K562 (cell line): ENCODE data around the gene SERPINE1. TPM values are rescaled to one million over a fixed set of nuclear protein-coding genes. Genes with fewer than 3 reads are reported as not detected.
"Not testable (repeated sequence)": the region's sequence is repeated elsewhere in the genome, so short reads cannot be mapped to it uniquely, and the experiment has no call there.

Experiments used
- ATAC-seq: fragments of 200-7000 bp; cut with Tn5 transposase; 3 replicates; pipeline ENCODE4 v1.9.1; 2020; ENCODE audit warnings: moderate library complexity
- BruUV-seq: library from RNA; stranded (reverse); fragments of 400-500 nt; replicated peaks from 2 replicates; lab custom pipeline; 2021; lab: Mats Ljungman, UMichigan
- CTCF ChIA-PET: fragments of 300-600 bp; formaldehyde crosslinking; extraction: SDS; loops from one replicate; lab custom pipeline; 2021; ENCODE audit warnings: low intra/inter-chr PET ratio; lab: Yijun Ruan, JAX
- POLR2A ChIA-PET: fragments of 300-600, 350-650 bp; sonication (Branson Sonifier 250); formaldehyde crosslinking; extraction: SDS; loops from one replicate; lab custom pipeline; 2021; ENCODE audit warnings: antibody characterized with exemption, inconsistent platforms; lab: Yijun Ruan, JAX
- DNase-seq, 4 experiments: peaks; one replicate each; pipeline versions ENCODE4 v3.0.0 to v3.0.0-alpha.2; 2011 to 2018; ENCODE audit warnings: low spot score in 3 of 4, mixed read lengths in 3 of 4; ENCODE audit errors: extremely low read depth in 1 of 4
- FAIRE-seq: peaks from 2 replicates; lab custom pipeline; 2011; peaks lifted over from hg19 to GRCh38; lab: Jason Lieb, UNC
- H2AFZ ChIP-seq: 2 replicates; pipeline ENCODE4 v1.6.0; 2011; ENCODE audit warnings: low read depth, low read length, control low read depth, inconsistent platforms
- H3K27ac ChIP-seq: fragments of 200-600 bp; 3 replicates; pipeline ENCODE4 v1.8.0; 2011; ENCODE audit warnings: low read depth, mild to moderate bottlenecking, control low read depth, inconsistent platforms, low read length, moderate library complexity, mixed read lengths; ENCODE audit errors: extremely low read depth
- H3K27me3 ChIP-seq, 2 experiments: fragments of 300-600 bp in 1 of 2; 2 replicates in 1 of 2; 3 replicates in 1 of 2; pipeline versions ENCODE4 v1.6.0 to v1.8.0; 2011; ENCODE audit warnings: inconsistent platforms in 2 of 2, low read length in 2 of 2, mild to moderate bottlenecking in 1 of 2, mixed read lengths in 1 of 2, moderate library complexity in 1 of 2; ENCODE audit not compliant: control insufficient read depth in 2 of 2, insufficient read depth in 2 of 2
- H3K36me3 ChIP-seq: fragments of 300-600 bp; 3 replicates; pipeline ENCODE4 v1.8.0; 2011; ENCODE audit warnings: mild to moderate bottlenecking, low read length, inconsistent platforms; ENCODE audit not compliant: control insufficient read depth, insufficient read depth
- H3K4me1 ChIP-seq, 2 experiments: fragments of 200-600 bp in 1 of 2; replicated peaks in 1 of 2; 2 replicates in 1 of 2; 3 replicates in 1 of 2; pipeline versions ENCODE4 v1.5.1 to v1.8.0; 2011; ENCODE audit warnings: inconsistent platforms in 2 of 2, low read length in 2 of 2, mild to moderate bottlenecking in 1 of 2, mixed read lengths in 1 of 2, moderate library complexity in 1 of 2; ENCODE audit not compliant: control insufficient read depth in 2 of 2, insufficient read depth in 2 of 2
- H3K4me2 ChIP-seq: 2 replicates; pipeline ENCODE4 v1.6.1; 2011; ENCODE audit warnings: low read length, control low read depth, inconsistent platforms, mixed read lengths; ENCODE audit not compliant: insufficient read depth
- H3K4me3 ChIP-seq: fragments of 200-600 bp; sonication (generic), shearing (Covaris generic); 2 replicates; pipeline ENCODE4 v1.5.1; 2016; ENCODE audit warnings: control low read depth, inconsistent platforms
- H3K79me2 ChIP-seq: fragments of 200-600 bp; 3 replicates; pipeline ENCODE4 v1.8.0; 2011; ENCODE audit warnings: low read length, inconsistent platforms; ENCODE audit not compliant: control insufficient read depth, insufficient read depth
- H3K9ac ChIP-seq, 2 experiments: 2 replicates each; pipeline versions ENCODE4 v1.6.0 to v1.6.1; 2011; ENCODE audit warnings: low read depth in 2 of 2, low read length in 2 of 2, control low read depth in 1 of 2, inconsistent platforms in 1 of 2, mild to moderate bottlenecking in 1 of 2, mixed read lengths in 1 of 2; ENCODE audit not compliant: insufficient read depth in 1 of 2
- H3K9me1 ChIP-seq: one replicate; pipeline ENCODE4 v1.6.0; 2011; ENCODE audit warnings: inconsistent platforms, mild to moderate bottlenecking, low read length, moderate library complexity; ENCODE audit not compliant: control insufficient read depth, insufficient read depth
- H3K9me3 ChIP-seq: replicated peaks from 2 replicates; pipeline ENCODE4 v1.5.1; 2011; ENCODE audit warnings: low read depth, low read length, inconsistent platforms; ENCODE audit not compliant: control insufficient read depth, insufficient read depth
- H4K20me1 ChIP-seq: replicated peaks from 2 replicates; pipeline ENCODE4 v1.6.1; 2011; ENCODE audit warnings: low read length, inconsistent platforms, mixed read lengths; ENCODE audit not compliant: control insufficient read depth, insufficient read depth
- BCL6 ChIP-seq: fragments of 250-450 bp; sonication (Bioruptor Pico); IDR thresholded peaks from 2 replicates; pipeline ENCODE4 v1.4.0; 2020
- GATAD2B ChIP-seq: fragments of 450-650 bp; IDR thresholded peaks from 2 replicates; pipeline ENCODE4 v1.6.1; 2017; ENCODE audit warnings: mild to moderate bottlenecking, borderline replicate concordance
- JUN ChIP-seq, 2 experiments: sonication (generic) in 1 of 2; formaldehyde crosslinking in 1 of 2; IDR thresholded peaks; 2 replicates each; pipeline versions ENCODE4 v1.6.1 to v1.8.0; 2012 to 2022; ENCODE audit warnings: borderline replicate concordance in 2 of 2, mild to moderate bottlenecking in 2 of 2, improper control_type of control experiment in 1 of 2, low read depth in 1 of 2, low read length in 1 of 2, missing genetic modification reagents in 1 of 2
- NBN ChIP-seq: fragments of 450-650 bp; IDR thresholded peaks from 2 replicates; pipeline ENCODE4 v1.6.1; 2016; ENCODE audit warnings: low read depth, mild to moderate bottlenecking
- POLR2G ChIP-seq: fragments of 200-400 bp; formaldehyde crosslinking; IDR thresholded peaks from 2 replicates; pipeline ENCODE4 v1.6.1; 2017; ENCODE audit warnings: low read depth, mild to moderate bottlenecking, antibody characterized with exemption, low read length, moderate library complexity
- RBFOX2 ChIP-seq: fragments of 200-400 bp; formaldehyde crosslinking; IDR thresholded peaks from 2 replicates; pipeline ENCODE4 v1.6.1; 2017; ENCODE audit warnings: low read depth, mild to moderate bottlenecking, low read length, moderate library complexity
- ZBTB33 ChIP-seq: sonication (generic); formaldehyde crosslinking; IDR thresholded peaks from 2 replicates; pipeline ENCODE4 v1.8.1; 2023; ENCODE audit warnings: mild to moderate bottlenecking, missing genetic modification reagents
- ZFP30 ChIP-seq: fragments of 250-450 bp; sonication (Bioruptor Pico); IDR thresholded peaks from 2 replicates; pipeline ENCODE4 v1.8.0; 2022; ENCODE audit warnings: moderate library complexity, mild to moderate bottlenecking, inconsistent platforms, borderline replicate concordance
- WGBS: fragments of 100-300 bp; shearing (Covaris generic); methylation state at CpG from one replicate; pipeline ENCODE4 v1.1.6; 2016; ENCODE audit warnings: low coverage, mixed read lengths; ENCODE audit not compliant: insufficient coverage; ENCODE audit errors: missing lambda C conversion rate; 5-methylcytosine and 5-hydroxymethylcytosine counted together
- in situ Hi-C: fragments of 300-500 bp; cut with MboI; formaldehyde crosslinking; loops from 4 replicates; pipeline ENCODE4 v1.15.0; 2018; ENCODE audit warnings: inconsistent platforms, mixed read lengths
- intact Hi-C: fragments of 100-400 bp; cut with micrococcal nuclease; formaldehyde crosslinking; loops from 2 replicates; pipeline ENCODE4 v1.14.2; 2022
- polyA plus RNA-seq, 8 experiments: library from polyadenylated mRNA; depleted of rRNA in 4 of 8; stranded (reverse) in 5 of 8; unstranded in 3 of 8; fragments of >200 nt; fragmentation: Nextera tagmentation in 2 of 8; fragmentation: Illumina TruSeq in 1 of 8; extraction: Ambion mirVana in 2 of 8; extraction: Trizol in 1 of 8; gene quantifications; 2 replicates each; pipeline versions ENCODE4 v1.2.1 to v1.2.3, GENCODE V29; 2011 to 2014; ENCODE audit warnings: inconsistent platforms in 1 of 8, missing spikeins in 1 of 8
- total RNA-seq, 7 experiments: library from RNA; depleted of rRNA in 6 of 7; stranded (reverse); fragments of >200 nt in 6 of 7; fragmentation: Illumina TruSeq in 2 of 7; extraction: Trizol in 2 of 7; gene quantifications; 2 replicates each; pipeline versions ENCODE4 v1.2.1 to v1.2.3, GENCODE V29; 2011 to 2021; ENCODE audit warnings: low replicate concordance in 1 of 7

SERPINE1 gene
- total and polyA plus RNA-seq, 9 of the 15 experiments (the other 6 are each of a cell fraction or from before 2014, with no cell fraction given) = 0.22 to 4.8 (median 0.91) TPM

GRCh38 chr7:101088858-101089529 is 37.9 kb upstream of the SERPINE1 start (continued):
- TF ChIP-seq POLR2G = peak; percentile 75; the same call in 1 of the 2 replicates
- TF ChIP-seq GATAD2B = no peak
- peak; percentile 98 for TF ChIP-seq ZBTB33 (CRISPR knock-in tag)
- no peak for TF ChIP-seq JUN (IDR thresholded peaks at IDR 0.05; ENCODE audit: borderline replicate concordance, low read depth, low read length)
- no peak for TF ChIP-seq JUN (CRISPR knock-in tag; IDR thresholded peaks at IDR 0.05; ENCODE audit: borderline replicate concordance)
- no peak for TF ChIP-seq NBN
- TF ChIP-seq RBFOX2 = peak; percentile 75
- TF ChIP-seq, all 486 proteins: peak for 5

GRCh38 chr7:101089876-101090275 is 37.0 kb upstream of the SERPINE1 start:
- no peak for TF ChIP-seq ZFP30 (CRISPR knock-in tag)
- TF ChIP-seq BCL6 = no peak
- peak; percentile 42; the same call in 1 of the 2 replicates for TF ChIP-seq POLR2G
- DNase-seq (no peak), FAIRE-seq (no peak), ATAC-seq (no peak)
- no peaks in the 10 kb centered on the region for H3K9me3 ChIP-seq
- BruUV-seq = no TSS peak
- no peak overlapping the region for H3K27ac ChIP-seq
- CTCF ChIA-PET = no interaction called here
- no peak overlapping the region for H3K4me2 ChIP-seq
- no peaks in the 10 kb centered on the region for H3K9me1 ChIP-seq
- POLR2A ChIA-PET = interaction anchor here (0.5 to 1.1 kb wide), 4 partner anchors 13 to 189 kb away, joined by 3 to 4 read pairs (median 4); no protein-coding TSS in a partner anchor
- no peaks in the 10 kb centered on the region; the same call in none of the 2 replicates for H4K20me1 ChIP-seq
- no peaks in the 10 kb centered on the region for H3K27me3 ChIP-seq
- intact Hi-C loops = no loop called here
- H2AFZ ChIP-seq = no peak overlapping the region
- WGBS = 90% methylated on average over 9 of the region's 9 CpGs
- peaks cover 21% of the 10 kb centered on the region for H3K79me2 ChIP-seq
- no peak overlapping the region for H3K4me3 ChIP-seq
- H3K4me1 ChIP-seq = peaks cover 11 to 41% of the 10 kb centered on the region in 2 experiments; a peak in 4 of 5 replicates
- in situ Hi-C loops = no loop called here
- H3K36me3 ChIP-seq = peaks cover 30% of the 10 kb centered on the region; the same call in 2 of the 3 replicates
- peak overlapping the region in 1 of 2 experiments; percentile 72; a peak in 1 of 4 replicates for H3K9ac ChIP-seq

- H3K79me2 ChIP-seq, CTCF ChIA-PET, H3K9ac ChIP-seq, DNase-seq, in situ Hi-C loops, H3K4me3 ChIP-seq, H3K27me3 ChIP-seq, H3K9me3 ChIP-seq, H3K4me2 ChIP-seq, ATAC-seq, H3K27ac ChIP-seq, H2AFZ ChIP-seq, H4K20me1 ChIP-seq, FAIRE-seq, intact Hi-C loops, BruUV-seq, H3K9me1 ChIP-seq: not testable (repeated sequence)
- POLR2A ChIA-PET = interaction anchor here (0.7 kb wide), 1 partner anchor 642 kb away, joined by 5 read pairs; no protein-coding TSS in a partner anchor
- peaks cover 21% of the 10 kb centered on the region; the same call in 1 of the 3 replicates for H3K36me3 ChIP-seq
- 76% methylated on average over 19 of the region's 53 CpGs for WGBS
- H3K4me1 ChIP-seq = peaks cover 21 to 29% of the 10 kb centered on the region in 2 experiments; a peak in 4 of 5 replicates
Observed at GRCh38 chr7:101092266-101092905, 34.5 kb upstream of the SERPINE1 start.
